Stimulated activated CD8-positive, alpha-beta memory T cell treated with anti-CD3 and anti-CD28 coated beads, Interleukin-4, amount 100 ng/mL, for 48 hours (primary cell): ENCODE measurements around the gene UTF1.

Experiments
- DNase-seq: peaks from one replicate; pipeline ENCODE4 v3.0.0-alpha.2; 2020

Gene UTF1

DNA sequence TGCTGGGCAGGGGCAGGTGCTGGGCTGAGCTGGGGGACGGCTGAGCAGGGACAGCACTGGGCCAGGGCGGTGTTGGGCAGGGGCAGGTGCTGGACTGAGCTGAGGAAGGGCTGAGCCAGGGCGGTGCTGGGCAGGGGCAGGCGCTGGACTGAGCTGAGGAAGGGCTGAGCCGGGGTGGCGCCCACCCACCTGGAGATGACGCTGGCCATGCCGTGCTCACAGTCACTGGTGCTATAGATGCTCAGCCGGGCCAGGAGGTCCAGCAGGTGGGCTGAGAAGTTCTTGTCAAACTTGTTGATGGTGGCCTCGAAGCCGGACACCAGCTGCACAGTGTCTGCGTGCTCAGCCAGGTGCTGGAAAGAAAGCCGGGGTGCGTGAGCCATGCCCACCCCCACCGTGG lies 51.1 kb downstream of the UTF1 start:
- no peak for DNase-seq
